HEK293 (cell line): Measurements from ENCODE around the gene NKAP.

Experiments
- BCL11B ChIP-seq: fragments of 450-650 bp; formaldehyde crosslinking; IDR thresholded peaks from 2 replicates; pipeline ENCODE4 v1.5.1; 2016; ENCODE audit warnings: low read depth, missing biosample characterization, missing genetic modification characterization
- KLF8 ChIP-seq: fragments of 450-650 bp; formaldehyde crosslinking; IDR thresholded peaks from 2 replicates; pipeline ENCODE4 v1.5.1; 2016; ENCODE audit warnings: missing biosample characterization, missing genetic modification characterization
- MEIS1 ChIP-seq: sonication (generic); formaldehyde crosslinking; IDR thresholded peaks from 2 replicates; pipeline ENCODE4 v1.8.1; 2022; ENCODE audit warnings: missing genetic modification reagents, mild to moderate bottlenecking, borderline replicate concordance
- SP2 ChIP-seq: fragments of 450-650 bp; formaldehyde crosslinking; IDR thresholded peaks from 2 replicates; pipeline ENCODE4 v1.5.1; 2016; ENCODE audit warnings: missing biosample characterization, missing genetic modification characterization
- ZFP37 ChIP-seq: fragments of 450-650 bp; formaldehyde crosslinking; IDR thresholded peaks from 2 replicates; pipeline ENCODE4 v1.5.1; 2016; ENCODE audit warnings: missing biosample characterization, missing genetic modification characterization
- ZNF311 ChIP-seq: fragments of 450-650 bp; formaldehyde crosslinking; IDR thresholded peaks from 2 replicates; pipeline ENCODE4 v1.5.1; 2017; ENCODE audit warnings: missing biosample characterization, missing genetic modification characterization, borderline replicate concordance
- ZNF324 ChIP-seq: fragments of 450-650 bp; formaldehyde crosslinking; IDR thresholded peaks from 2 replicates; pipeline ENCODE4 v1.5.1; 2016; ENCODE audit warnings: missing biosample characterization, missing genetic modification characterization
- ZNF549 ChIP-seq: fragments of 450-650 bp; IDR thresholded peaks from 2 replicates; pipeline ENCODE4 v1.5.1; 2018; ENCODE audit warnings: missing biosample characterization, missing genetic modification characterization, mild to moderate bottlenecking, inconsistent platforms, moderate library complexity
- ZNF623 ChIP-seq: fragments of 450-650 bp; formaldehyde crosslinking; IDR thresholded peaks from 2 replicates; pipeline ENCODE4 v1.5.1; 2016; ENCODE audit warnings: missing biosample characterization, missing genetic modification characterization
- ZNF624 ChIP-seq: fragments of 450-650 bp; formaldehyde crosslinking; IDR thresholded peaks from 2 replicates; pipeline ENCODE4 v1.5.1; 2017; ENCODE audit warnings: missing biosample characterization, missing genetic modification characterization
- ZNF626 ChIP-seq: fragments of 450-650 bp; sonication (Bioruptor Pico); formaldehyde crosslinking; IDR thresholded peaks from 2 replicates; pipeline ENCODE4 v1.5.1; 2018; ENCODE audit warnings: missing biosample characterization, missing genetic modification characterization, inconsistent platforms
- ZSCAN23 ChIP-seq: fragments of 450-650 bp; formaldehyde crosslinking; IDR thresholded peaks from 2 replicates; pipeline ENCODE4 v1.5.1; 2016; ENCODE audit warnings: missing biosample characterization, missing genetic modification characterization
- ZXDB ChIP-seq: fragments of 450-650 bp; formaldehyde crosslinking; IDR thresholded peaks from 2 replicates; pipeline ENCODE4 v1.5.1; 2016; ENCODE audit warnings: missing biosample characterization, missing genetic modification characterization
- TF ChIP-seq, protein P1 (sequence below): fragments of 450-650 bp; formaldehyde crosslinking; conservative IDR thresholded peaks from 2 replicates; pipeline ENCODE4 v1.5.1; 2016; ENCODE audit warnings: low read depth, missing biosample characterization, missing genetic modification characterization
- TF ChIP-seq, protein P2 (sequence below): fragments of 450-650 bp; formaldehyde crosslinking; IDR thresholded peaks from 2 replicates; pipeline ENCODE4 v1.5.1; 2016; ENCODE audit warnings: missing biosample characterization, missing genetic modification characterization
- TF ChIP-seq, protein P3 (sequence below): fragments of 450-650 bp; formaldehyde crosslinking; IDR thresholded peaks from 2 replicates; pipeline ENCODE4 v1.5.1; 2016; ENCODE audit warnings: missing biosample characterization, missing genetic modification characterization
- TF ChIP-seq, protein P4 (sequence below): fragments of 450-650 bp; formaldehyde crosslinking; IDR thresholded peaks from 2 replicates; pipeline ENCODE4 v1.5.1; 2017; ENCODE audit warnings: missing biosample characterization, missing genetic modification characterization
- TF ChIP-seq, protein P5 (sequence below): fragments of 450-650 bp; formaldehyde crosslinking; IDR thresholded peaks from 2 replicates; pipeline ENCODE4 v1.5.1; 2016; ENCODE audit warnings: missing biosample characterization, missing genetic modification characterization
- TF ChIP-seq, protein P6 (sequence below): fragments of 450-650 bp; formaldehyde crosslinking; IDR thresholded peaks from 2 replicates; pipeline ENCODE4 v1.5.1; 2016; ENCODE audit warnings: missing biosample characterization, missing genetic modification characterization
- TF ChIP-seq, protein P7 (sequence below): IDR thresholded peaks from 2 replicates; pipeline ENCODE4 v1.6.1; 2011; ENCODE audit warnings: mild to moderate bottlenecking, low read depth, low read length, borderline replicate concordance
- TF ChIP-seq, protein P8 (sequence below): fragments of 450-650 bp; formaldehyde crosslinking; IDR thresholded peaks from 2 replicates; pipeline ENCODE4 v1.5.1; 2017; ENCODE audit warnings: missing biosample characterization, missing genetic modification characterization
- TF ChIP-seq, protein P9 (sequence below): fragments of 450-650 bp; formaldehyde crosslinking; IDR thresholded peaks from 2 replicates; pipeline ENCODE4 v1.5.1; 2016; ENCODE audit warnings: missing biosample characterization, missing genetic modification characterization

NKAP gene

DNA sequence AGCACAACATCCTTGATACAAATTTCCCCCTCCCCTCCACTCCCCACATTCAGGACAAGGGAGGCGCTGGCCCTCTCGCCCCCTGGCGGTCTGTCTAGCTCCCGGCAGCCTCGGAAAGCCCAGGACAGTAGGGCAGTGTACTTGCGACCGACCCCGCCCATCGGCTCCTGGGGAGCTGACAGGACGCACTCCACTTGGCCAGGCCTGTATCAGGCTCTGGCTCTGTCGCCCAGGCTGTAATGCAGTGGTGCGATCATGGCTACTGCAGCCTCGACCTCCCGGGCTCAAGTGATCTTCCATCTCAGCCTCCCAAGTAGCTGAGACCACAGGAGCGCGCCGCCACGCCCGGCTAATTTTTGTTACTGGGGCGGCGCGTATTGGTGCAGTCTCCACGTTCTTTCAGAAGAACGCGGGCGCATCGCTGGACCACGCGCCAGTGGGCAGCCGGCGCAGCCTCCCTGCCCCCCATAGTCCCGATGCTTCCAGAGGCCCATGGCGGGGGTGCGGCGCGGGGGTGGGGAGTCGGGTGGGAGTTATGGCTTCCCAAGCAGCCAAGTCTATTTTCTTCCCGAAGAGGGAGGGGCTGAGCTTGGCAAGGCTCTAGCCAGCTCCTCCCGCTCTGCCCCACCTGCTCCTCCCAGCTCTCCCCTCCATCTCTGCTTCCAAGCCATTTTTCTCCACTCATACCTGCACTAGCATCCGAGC is 55.7 kb downstream of the NKAP start (continued):
- TF ChIP-seq, protein P1, sequence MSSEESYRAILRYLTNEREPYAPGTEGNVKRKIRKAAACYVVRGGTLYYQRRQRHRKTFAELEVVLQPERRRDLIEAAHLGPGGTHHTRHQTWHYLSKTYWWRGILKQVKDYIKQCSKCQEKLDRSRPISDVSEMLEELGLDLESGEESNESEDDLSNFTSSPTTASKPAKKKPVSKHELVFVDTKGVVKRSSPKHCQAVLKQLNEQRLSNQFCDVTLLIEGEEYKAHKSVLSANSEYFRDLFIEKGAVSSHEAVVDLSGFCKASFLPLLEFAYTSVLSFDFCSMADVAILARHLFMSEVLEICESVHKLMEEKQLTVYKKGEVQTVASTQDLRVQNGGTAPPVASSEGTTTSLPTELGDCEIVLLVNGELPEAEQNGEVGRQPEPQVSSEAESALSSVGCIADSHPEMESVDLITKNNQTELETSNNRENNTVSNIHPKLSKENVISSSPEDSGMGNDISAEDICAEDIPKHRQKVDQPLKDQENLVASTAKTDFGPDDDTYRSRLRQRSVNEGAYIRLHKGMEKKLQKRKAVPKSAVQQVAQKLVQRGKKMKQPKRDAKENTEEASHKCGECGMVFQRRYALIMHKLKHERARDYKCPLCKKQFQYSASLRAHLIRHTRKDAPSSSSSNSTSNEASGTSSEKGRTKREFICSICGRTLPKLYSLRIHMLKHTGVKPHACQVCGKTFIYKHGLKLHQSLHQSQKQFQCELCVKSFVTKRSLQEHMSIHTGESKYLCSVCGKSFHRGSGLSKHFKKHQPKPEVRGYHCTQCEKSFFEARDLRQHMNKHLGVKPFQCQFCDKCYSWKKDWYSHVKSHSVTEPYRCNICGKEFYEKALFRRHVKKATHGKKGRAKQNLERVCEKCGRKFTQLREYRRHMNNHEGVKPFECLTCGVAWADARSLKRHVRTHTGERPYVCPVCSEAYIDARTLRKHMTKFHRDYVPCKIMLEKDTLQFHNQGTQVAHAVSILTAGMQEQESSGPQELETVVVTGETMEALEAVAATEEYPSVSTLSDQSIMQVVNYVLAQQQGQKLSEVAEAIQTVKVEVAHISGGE, result no peak
- TF ChIP-seq, protein P2, sequence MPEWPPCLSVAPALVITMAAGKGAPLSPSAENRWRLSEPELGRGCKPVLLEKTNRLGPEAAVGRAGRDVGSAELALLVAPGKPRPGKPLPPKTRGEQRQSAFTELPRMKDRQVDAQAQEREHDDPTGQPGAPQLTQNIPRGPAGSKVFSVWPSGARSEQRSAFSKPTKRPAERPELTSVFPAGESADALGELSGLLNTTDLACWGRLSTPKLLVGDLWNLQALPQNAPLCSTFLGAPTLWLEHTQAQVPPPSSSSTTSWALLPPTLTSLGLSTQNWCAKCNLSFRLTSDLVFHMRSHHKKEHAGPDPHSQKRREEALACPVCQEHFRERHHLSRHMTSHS, result no peak
- TF ChIP-seq, protein P3, sequence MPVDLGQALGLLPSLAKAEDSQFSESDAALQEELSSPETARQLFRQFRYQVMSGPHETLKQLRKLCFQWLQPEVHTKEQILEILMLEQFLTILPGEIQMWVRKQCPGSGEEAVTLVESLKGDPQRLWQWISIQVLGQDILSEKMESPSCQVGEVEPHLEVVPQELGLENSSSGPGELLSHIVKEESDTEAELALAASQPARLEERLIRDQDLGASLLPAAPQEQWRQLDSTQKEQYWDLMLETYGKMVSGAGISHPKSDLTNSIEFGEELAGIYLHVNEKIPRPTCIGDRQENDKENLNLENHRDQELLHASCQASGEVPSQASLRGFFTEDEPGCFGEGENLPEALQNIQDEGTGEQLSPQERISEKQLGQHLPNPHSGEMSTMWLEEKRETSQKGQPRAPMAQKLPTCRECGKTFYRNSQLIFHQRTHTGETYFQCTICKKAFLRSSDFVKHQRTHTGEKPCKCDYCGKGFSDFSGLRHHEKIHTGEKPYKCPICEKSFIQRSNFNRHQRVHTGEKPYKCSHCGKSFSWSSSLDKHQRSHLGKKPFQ (tag by site-specific recombination), result no peak
- TF ChIP-seq KLF8 (tag by site-specific recombination) (peak; percentile 65), ZXDB (tag by site-specific recombination) (peak; percentile 68), ZNF623 (tag by site-specific recombination) (no peak), BCL11B (tag by site-specific recombination) (no peak), ZNF324 (peak; percentile 78; the same call in 1 of the 2 replicates), ZNF624 (tag by site-specific recombination) (no peak), ZNF626 (tag by site-specific recombination) (no peak), SP2 (tag by site-specific recombination) (peak; percentile 27), MEIS1 (CRISPR knock-in tag) (no peak), ZNF311 (no peak), ZSCAN23 (tag by site-specific recombination) (no peak), ZFP37 (tag by site-specific recombination) (0 out of 2 replicates have a peak, but pooled peaks have one; percentile 44), ZNF549 (tag by site-specific recombination) (no peak)
- TF ChIP-seq, protein P4, sequence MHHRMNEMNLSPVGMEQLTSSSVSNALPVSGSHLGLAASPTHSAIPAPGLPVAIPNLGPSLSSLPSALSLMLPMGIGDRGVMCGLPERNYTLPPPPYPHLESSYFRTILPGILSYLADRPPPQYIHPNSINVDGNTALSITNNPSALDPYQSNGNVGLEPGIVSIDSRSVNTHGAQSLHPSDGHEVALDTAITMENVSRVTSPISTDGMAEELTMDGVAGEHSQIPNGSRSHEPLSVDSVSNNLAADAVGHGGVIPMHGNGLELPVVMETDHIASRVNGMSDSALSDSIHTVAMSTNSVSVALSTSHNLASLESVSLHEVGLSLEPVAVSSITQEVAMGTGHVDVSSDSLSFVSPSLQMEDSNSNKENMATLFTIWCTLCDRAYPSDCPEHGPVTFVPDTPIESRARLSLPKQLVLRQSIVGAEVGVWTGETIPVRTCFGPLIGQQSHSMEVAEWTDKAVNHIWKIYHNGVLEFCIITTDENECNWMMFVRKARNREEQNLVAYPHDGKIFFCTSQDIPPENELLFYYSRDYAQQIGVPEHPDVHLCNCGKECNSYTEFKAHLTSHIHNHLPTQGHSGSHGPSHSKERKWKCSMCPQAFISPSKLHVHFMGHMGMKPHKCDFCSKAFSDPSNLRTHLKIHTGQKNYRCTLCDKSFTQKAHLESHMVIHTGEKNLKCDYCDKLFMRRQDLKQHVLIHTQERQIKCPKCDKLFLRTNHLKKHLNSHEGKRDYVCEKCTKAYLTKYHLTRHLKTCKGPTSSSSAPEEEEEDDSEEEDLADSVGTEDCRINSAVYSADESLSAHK (tag by site-specific recombination), result no peak
- TF ChIP-seq, protein P5, sequence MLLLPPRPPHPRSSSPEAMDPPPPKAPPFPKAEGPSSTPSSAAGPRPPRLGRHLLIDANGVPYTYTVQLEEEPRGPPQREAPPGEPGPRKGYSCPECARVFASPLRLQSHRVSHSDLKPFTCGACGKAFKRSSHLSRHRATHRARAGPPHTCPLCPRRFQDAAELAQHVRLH, result no peak
- TF ChIP-seq, protein P6, sequence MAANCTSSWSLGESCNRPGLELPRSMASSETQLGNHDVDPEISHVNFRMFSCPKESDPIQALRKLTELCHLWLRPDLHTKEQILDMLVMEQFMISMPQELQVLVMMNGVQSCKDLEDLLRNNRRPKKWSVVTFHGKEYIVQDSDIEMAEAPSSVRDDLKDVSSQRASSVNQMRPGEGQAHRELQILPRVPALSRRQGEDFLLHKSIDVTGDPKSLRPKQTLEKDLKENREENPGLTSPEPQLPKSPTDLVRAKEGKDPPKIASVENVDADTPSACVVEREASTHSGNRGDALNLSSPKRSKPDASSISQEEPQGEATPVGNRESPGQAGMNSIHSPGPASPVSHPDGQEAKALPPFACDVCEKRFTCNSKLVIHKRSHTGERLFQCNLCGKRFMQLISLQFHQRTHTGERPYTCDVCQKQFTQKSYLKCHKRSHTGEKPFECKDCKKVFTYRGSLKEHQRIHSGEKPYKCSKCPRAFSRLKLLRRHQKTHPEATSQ (tag by site-specific recombination), result no peak
- TF ChIP-seq, protein P7, sequence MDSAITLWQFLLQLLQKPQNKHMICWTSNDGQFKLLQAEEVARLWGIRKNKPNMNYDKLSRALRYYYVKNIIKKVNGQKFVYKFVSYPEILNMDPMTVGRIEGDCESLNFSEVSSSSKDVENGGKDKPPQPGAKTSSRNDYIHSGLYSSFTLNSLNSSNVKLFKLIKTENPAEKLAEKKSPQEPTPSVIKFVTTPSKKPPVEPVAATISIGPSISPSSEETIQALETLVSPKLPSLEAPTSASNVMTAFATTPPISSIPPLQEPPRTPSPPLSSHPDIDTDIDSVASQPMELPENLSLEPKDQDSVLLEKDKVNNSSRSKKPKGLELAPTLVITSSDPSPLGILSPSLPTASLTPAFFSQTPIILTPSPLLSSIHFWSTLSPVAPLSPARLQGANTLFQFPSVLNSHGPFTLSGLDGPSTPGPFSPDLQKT, result no peak
- TF ChIP-seq, protein P8, sequence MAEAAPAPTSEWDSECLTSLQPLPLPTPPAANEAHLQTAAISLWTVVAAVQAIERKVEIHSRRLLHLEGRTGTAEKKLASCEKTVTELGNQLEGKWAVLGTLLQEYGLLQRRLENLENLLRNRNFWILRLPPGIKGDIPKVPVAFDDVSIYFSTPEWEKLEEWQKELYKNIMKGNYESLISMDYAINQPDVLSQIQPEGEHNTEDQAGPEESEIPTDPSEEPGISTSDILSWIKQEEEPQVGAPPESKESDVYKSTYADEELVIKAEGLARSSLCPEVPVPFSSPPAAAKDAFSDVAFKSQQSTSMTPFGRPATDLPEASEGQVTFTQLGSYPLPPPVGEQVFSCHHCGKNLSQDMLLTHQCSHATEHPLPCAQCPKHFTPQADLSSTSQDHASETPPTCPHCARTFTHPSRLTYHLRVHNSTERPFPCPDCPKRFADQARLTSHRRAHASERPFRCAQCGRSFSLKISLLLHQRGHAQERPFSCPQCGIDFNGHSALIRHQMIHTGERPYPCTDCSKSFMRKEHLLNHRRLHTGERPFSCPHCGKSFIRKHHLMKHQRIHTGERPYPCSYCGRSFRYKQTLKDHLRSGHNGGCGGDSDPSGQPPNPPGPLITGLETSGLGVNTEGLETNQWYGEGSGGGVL, result no peak
- TF ChIP-seq, protein P9, sequence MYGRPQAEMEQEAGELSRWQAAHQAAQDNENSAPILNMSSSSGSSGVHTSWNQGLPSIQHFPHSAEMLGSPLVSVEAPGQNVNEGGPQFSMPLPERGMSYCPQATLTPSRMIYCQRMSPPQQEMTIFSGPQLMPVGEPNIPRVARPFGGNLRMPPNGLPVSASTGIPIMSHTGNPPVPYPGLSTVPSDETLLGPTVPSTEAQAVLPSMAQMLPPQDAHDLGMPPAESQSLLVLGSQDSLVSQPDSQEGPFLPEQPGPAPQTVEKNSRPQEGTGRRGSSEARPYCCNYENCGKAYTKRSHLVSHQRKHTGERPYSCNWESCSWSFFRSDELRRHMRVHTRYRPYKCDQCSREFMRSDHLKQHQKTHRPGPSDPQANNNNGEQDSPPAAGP (tag by site-specific recombination), result peak; percentile 35; the same call in 1 of the 2 replicates
